Central memory CD8-positive, alpha-beta T cell (primary cell): ENCODE data around the gene FHIP2A.

Source experiments
- ATAC-seq: fragments of 150-1000 bp; cut with Tn5 transposase; replicated peaks from 2 replicates; pipeline ENCODE4 v1.10.0; 2022; ENCODE audit warnings: mild to moderate bottlenecking, moderate FRiP score, moderate number of reproducible peaks; ENCODE audit not compliant: poor library complexity, severe bottlenecking; ENCODE audit errors: extremely low read depth
- DNase-seq, 2 donors: peaks; one replicate each; pipeline ENCODE4 v3.0.0; 2021; ENCODE audit warnings: low spot score in 2 of 2
- H3K27ac Mint-ChIP-seq: one replicate; pipeline ENCODE4 v1.8.0; 2022; ENCODE audit warnings: low read depth, mild to moderate bottlenecking, moderate library complexity, mixed read lengths
- H3K27me3 Mint-ChIP-seq: one replicate; pipeline ENCODE4 v1.8.0; 2022; ENCODE audit warnings: mixed read lengths
- H3K36me3 Mint-ChIP-seq: one replicate; pipeline ENCODE4 v1.8.0; 2022; ENCODE audit warnings: mild to moderate bottlenecking, moderate library complexity, mixed read lengths; ENCODE audit not compliant: insufficient read depth
- H3K4me1 Mint-ChIP-seq: one replicate; pipeline ENCODE4 v1.8.0; 2022; ENCODE audit warnings: mixed read lengths
- H3K4me3 Mint-ChIP-seq: one replicate; pipeline ENCODE4 v1.8.0; 2022; ENCODE audit warnings: mild to moderate bottlenecking, moderate library complexity, mixed read lengths
- H3K9me3 Mint-ChIP-seq: one replicate; pipeline ENCODE4 v1.8.0; 2022; ENCODE audit warnings: mixed read lengths

Gene FHIP2A

GRCh38 chr10:114791768-114792167 lies 29.8 kb upstream of the FHIP2A start:
- no peaks in the 10 kb centered on the region for H3K27me3 Mint-ChIP-seq
- peaks cover 2% of the 10 kb centered on the region for H3K36me3 Mint-ChIP-seq
- H3K4me1 Mint-ChIP-seq, result no peaks in the 10 kb centered on the region
- no peak for DNase-seq
- H3K4me3 Mint-ChIP-seq, result no peak overlapping the region
- ATAC-seq, result no peak
- H3K27ac Mint-ChIP-seq, result no peak overlapping the region
- H3K9me3 Mint-ChIP-seq, result no peaks in the 10 kb centered on the region

- Mint-ChIP-seq H3K4me3 (no peak overlapping the region), H3K27ac (no peak overlapping the region), H3K4me1 (no peaks in the 10 kb centered on the region), H3K36me3 (no peaks in the 10 kb centered on the region), H3K9me3 (no peaks in the 10 kb centered on the region), H3K27me3 (no peaks in the 10 kb centered on the region)
- DNase-seq (no peak), ATAC-seq (no peak)
Measured at GRCh38 chr10:114795039-114795438, 26.5 kb upstream of the FHIP2A start.

GRCh38 chr10:114800361-114800760 lies 21.2 kb upstream of the FHIP2A start:
- peaks cover 4% of the 10 kb centered on the region for H3K36me3 Mint-ChIP-seq
- peak overlapping the region; percentile 90 for H3K27ac Mint-ChIP-seq
- no peaks in the 10 kb centered on the region for H3K27me3 Mint-ChIP-seq
- peak overlapping the region; percentile 59 for H3K4me3 Mint-ChIP-seq
- DNase-seq (no peak), ATAC-seq (no peak)
- H3K9me3 Mint-ChIP-seq, result no peaks in the 10 kb centered on the region
- H3K4me1 Mint-ChIP-seq, result peaks cover 20% of the 10 kb centered on the region

- H3K9me3 Mint-ChIP-seq, result no peaks in the 10 kb centered on the region
- H3K27me3 Mint-ChIP-seq, result no peaks in the 10 kb centered on the region
- H3K4me1 Mint-ChIP-seq, result peaks cover 20% of the 10 kb centered on the region
- peak overlapping the region; percentile 90 for H3K27ac Mint-ChIP-seq
- peaks cover 4% of the 10 kb centered on the region for H3K36me3 Mint-ChIP-seq
- peak in 1 of 2 donors; percentile 33 for DNase-seq
- peak overlapping the region; percentile 59 for H3K4me3 Mint-ChIP-seq
- ATAC-seq, result peak; percentile 95
Measured at GRCh38 chr10:114801411-114801813, 20.2 kb upstream of the FHIP2A start.

GRCh38 chr10:114802177-114802576 lies 19.4 kb upstream of the FHIP2A start:
- Mint-ChIP-seq H3K27me3 (no peaks in the 10 kb centered on the region), H3K36me3 (peaks cover 4% of the 10 kb centered on the region), H3K4me3 (peak overlapping the region; percentile 50), H3K9me3 (no peaks in the 10 kb centered on the region), H3K27ac (peak overlapping the region; percentile 90), H3K4me1 (peaks cover 20% of the 10 kb centered on the region)
- no peak for DNase-seq
- ATAC-seq, result no peak

- Mint-ChIP-seq H3K27ac (peak overlapping the region; percentile 71), H3K4me1 (peaks cover 29% of the 10 kb centered on the region), H3K36me3 (peaks cover 9% of the 10 kb centered on the region)
Measured at GRCh38 chr10:114806562-114807391, 14.8 kb upstream of the FHIP2A start.

GRCh38 chr10:114808982-114809381 lies 12.6 kb upstream of the FHIP2A start:
- peaks cover 5% of the 10 kb centered on the region for H3K36me3 Mint-ChIP-seq
- ATAC-seq, result peak; percentile 89
- peaks cover 26% of the 10 kb centered on the region for H3K4me1 Mint-ChIP-seq
- H3K27ac Mint-ChIP-seq, result peak overlapping the region; percentile 75
- H3K27me3 Mint-ChIP-seq, result no peaks in the 10 kb centered on the region
- no peak for DNase-seq
- no peak overlapping the region for H3K4me3 Mint-ChIP-seq
- no peaks in the 10 kb centered on the region for H3K9me3 Mint-ChIP-seq

More at GRCh38 chr10:114806562-114807391, 14.8 kb upstream of the FHIP2A start:
- Mint-ChIP-seq H3K27me3 (no peaks in the 10 kb centered on the region), H3K4me3 (no peak overlapping the region), H3K9me3 (no peaks in the 10 kb centered on the region)
- no peak for ATAC-seq
- no peak for DNase-seq

GRCh38 chr10:114810926-114811325 lies 10.7 kb upstream of the FHIP2A start:
- no peak for ATAC-seq
- no peaks in the 10 kb centered on the region for H3K27me3 Mint-ChIP-seq
- peak overlapping the region; percentile 75 for H3K27ac Mint-ChIP-seq
- no peak for DNase-seq
- no peaks in the 10 kb centered on the region for H3K9me3 Mint-ChIP-seq
- H3K4me1 Mint-ChIP-seq, result peaks cover 26% of the 10 kb centered on the region
- H3K4me3 Mint-ChIP-seq, result peak overlapping the region; percentile 26
- peaks cover 5% of the 10 kb centered on the region for H3K36me3 Mint-ChIP-seq

- peak overlapping the region; percentile 75 for H3K27ac Mint-ChIP-seq
- no peak for DNase-seq
- no peak overlapping the region for H3K4me3 Mint-ChIP-seq
- H3K36me3 Mint-ChIP-seq, result peaks cover 5% of the 10 kb centered on the region
- no peak for ATAC-seq
- H3K4me1 Mint-ChIP-seq, result peaks cover 26% of the 10 kb centered on the region
- no peaks in the 10 kb centered on the region for H3K9me3 Mint-ChIP-seq
- no peaks in the 10 kb centered on the region for H3K27me3 Mint-ChIP-seq
Measured at GRCh38 chr10:114811862-114812261, 9.7 kb upstream of the FHIP2A start.

GRCh38 chr10:114815791-114816190 lies 5.8 kb upstream of the FHIP2A start:
- Mint-ChIP-seq H3K27me3 (no peaks in the 10 kb centered on the region), H3K27ac (no peak overlapping the region), H3K9me3 (no peaks in the 10 kb centered on the region), H3K36me3 (no peaks in the 10 kb centered on the region), H3K4me1 (peaks cover 18% of the 10 kb centered on the region), H3K4me3 (no peak overlapping the region)
- ATAC-seq (no peak), DNase-seq (no peak)

- DNase-seq (no peak), ATAC-seq (no peak)
- no peaks in the 10 kb centered on the region for H3K9me3 Mint-ChIP-seq
- no peak overlapping the region for H3K4me3 Mint-ChIP-seq
- no peaks in the 10 kb centered on the region for H3K27me3 Mint-ChIP-seq
- peaks cover 15% of the 10 kb centered on the region for H3K4me1 Mint-ChIP-seq
- H3K27ac Mint-ChIP-seq, result no peak overlapping the region
- no peaks in the 10 kb centered on the region for H3K36me3 Mint-ChIP-seq
Measured at GRCh38 chr10:114816308-114816707, 5.3 kb upstream of the FHIP2A start.

- Mint-ChIP-seq H3K9me3 (no peaks in the 10 kb centered on the region), H3K4me3 (no peak overlapping the region), H3K36me3 (peaks cover 12% of the 10 kb centered on the region), H3K4me1 (peaks cover 21% of the 10 kb centered on the region), H3K27ac (no peak overlapping the region), H3K27me3 (no peaks in the 10 kb centered on the region)
- ATAC-seq (no peak), DNase-seq (no peak)
Measured at GRCh38 chr10:114819322-114819721, 2.3 kb upstream of the FHIP2A start.

- no peak for DNase-seq
Measured at GRCh38 chr10:114821915-114822443, 399 bp downstream of the FHIP2A start.

More at GRCh38 chr10:114821915-114822443, 399 bp downstream of the FHIP2A start:
- Mint-ChIP-seq H3K9me3 (no peaks in the 10 kb centered on the region), H3K4me3 (peak overlapping the region; percentile 91), H3K27me3 (no peaks in the 10 kb centered on the region), H3K36me3 (peaks cover 12% of the 10 kb centered on the region), H3K27ac (peak overlapping the region; percentile 95), H3K4me1 (peaks cover 43% of the 10 kb centered on the region)
- ATAC-seq, result peak; percentile 45
